SHP77 (cell line): ENCODE measurements around the gene PRPS1.
"Not testable (repeated sequence)": the region's sequence is repeated elsewhere in the genome, so short reads cannot be mapped to it uniquely, and the experiment has no call there.

Experiments
- DNase-seq, 2 experiments: peaks; one replicate each; lab custom pipeline; 2025; lab: John Stamatoyannopoulos, UW

PRPS1 gene

GRCh38 chrX:107627838-107628661 is at the start of gene PRPS1:
Gene PRPS1, plus strand, starts transcription at chrX:107628510. Its CDS starts 119 bp downstream, at chrX:107628629.
- peak; percentile 91 to 94 for DNase-seq

GRCh38 chrX:107579956-107580355 is 48.4 kb upstream of the PRPS1 start:
- DNase-seq: no peak

- no peak for DNase-seq
Observed at GRCh38 chrX:107581923-107582322, 46.4 kb upstream of the PRPS1 start.

GRCh38 chrX:107589243-107589642 is 39.1 kb upstream of the PRPS1 start:
- DNase-seq: no peak

GRCh38 chrX:107596651-107597050 is 31.7 kb upstream of the PRPS1 start:
- DNase-seq: no peak

- no peak for DNase-seq
Observed at GRCh38 chrX:107597264-107597663, 31.0 kb upstream of the PRPS1 start.

GRCh38 chrX:107597791-107598190 is 30.5 kb upstream of the PRPS1 start:
- DNase-seq: no peak

- DNase-seq: no peak
Observed at GRCh38 chrX:107599450-107599861, 28.9 kb upstream of the PRPS1 start.

GRCh38 chrX:107600366-107600765 is 27.9 kb upstream of the PRPS1 start:
- DNase-seq: no peak

- DNase-seq: no peak
Observed at GRCh38 chrX:107601326-107601725, 27.0 kb upstream of the PRPS1 start.

GRCh38 chrX:107601759-107602158 is 26.6 kb upstream of the PRPS1 start:
- no peak for DNase-seq

GRCh38 chrX:107602694-107603239 is 25.5 kb upstream of the PRPS1 start:
- no peak for DNase-seq

- DNase-seq: no peak
Observed at GRCh38 chrX:107603429-107604159, 24.7 kb upstream of the PRPS1 start.

- not testable (repeated sequence) for DNase-seq
Observed at GRCh38 chrX:107609061-107609460, 19.2 kb upstream of the PRPS1 start.

- no peak for DNase-seq
Observed at GRCh38 chrX:107610667-107611066, 17.6 kb upstream of the PRPS1 start.

- DNase-seq: no peak
Observed at GRCh38 chrX:107619885-107620322, 8.4 kb upstream of the PRPS1 start.

- DNase-seq: no peak
Observed at GRCh38 chrX:107624893-107625292, 3.4 kb upstream of the PRPS1 start.

- DNase-seq: no peak
Observed at GRCh38 chrX:107625739-107626138, 2.6 kb upstream of the PRPS1 start.

- DNase-seq: no peak
Observed at GRCh38 chrX:107626481-107626880, 1.8 kb upstream of the PRPS1 start.

- DNase-seq: no peak
Observed at GRCh38 chrX:107626916-107627315, 1.4 kb upstream of the PRPS1 start.

GRCh38 chrX:107628662-107629539 is 591 bp downstream of the PRPS1 start:
- DNase-seq: peak; percentile 8 to 51

GRCh38 chrX:107629540-107629909 is 1.2 kb downstream of the PRPS1 start:
- DNase-seq: no peak
